ENCODE data around the gene MYBPC2.

MYBPC2 gene

DNA sequence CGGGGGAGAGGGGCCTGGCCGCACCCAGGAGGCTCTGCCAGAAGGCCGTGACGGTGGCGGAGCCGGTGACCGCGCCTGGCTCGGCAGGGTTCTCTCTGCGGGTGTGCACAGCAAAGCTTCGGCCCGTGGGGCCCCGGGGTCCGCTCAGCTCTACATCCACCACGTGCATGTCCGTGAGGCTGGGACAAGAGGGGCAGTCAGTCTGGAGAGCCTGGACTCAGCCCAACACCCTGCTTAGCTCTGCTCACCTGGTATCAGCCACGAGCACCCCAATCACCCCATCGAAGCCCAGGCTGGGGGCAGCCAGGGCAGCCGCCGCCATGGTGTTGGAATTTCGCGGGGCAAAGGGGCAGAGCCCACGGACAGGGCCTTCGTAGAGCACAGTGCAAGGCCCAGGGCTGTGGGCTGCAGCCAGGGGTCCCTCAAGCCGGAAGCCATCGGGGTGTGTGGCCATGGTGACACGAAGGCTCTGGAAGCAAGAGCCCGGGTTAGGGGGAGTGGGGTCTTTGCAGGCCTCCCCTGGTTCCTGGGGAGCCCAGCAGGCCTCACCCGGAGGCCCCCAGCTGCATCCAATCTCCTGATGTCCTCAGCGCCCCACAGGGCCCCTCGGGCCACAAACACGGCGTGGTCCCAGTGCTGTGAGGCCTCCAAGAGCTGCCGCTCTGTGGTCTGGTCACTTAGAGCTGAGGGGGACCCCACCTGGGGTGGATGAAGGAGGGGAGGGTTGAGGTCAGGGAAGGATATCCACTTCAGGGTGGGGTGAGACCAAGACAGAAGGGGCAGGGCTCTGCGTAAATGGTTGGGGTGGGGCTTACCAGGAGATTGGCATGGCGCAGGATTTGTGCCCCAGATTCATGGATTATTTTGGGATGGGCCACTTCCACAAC, 79.7 kb downstream of the MYBPC2 start:
- Histone ChIP-seq H3K4me3 (ENCODE audit: low read length) (no peak overlapping the region), H3K9ac (ENCODE audit: low read depth, low read length) (no peak overlapping the region), H3K27me3 (ENCODE audit: insufficient read depth, low read length) (peaks cover 5% of the 10 kb centered on the region; the same call in 1 of the 2 replicates), H3K9me3 (ENCODE audit: insufficient read depth, low read depth, low read length) (peaks cover 10% of the 10 kb centered on the region; the same call in 1 of the 2 replicates), H3K4me1 (ENCODE audit: insufficient read depth, low read length) (no peaks in the 10 kb centered on the region), H3K27ac (ENCODE audit: low read length) (no peak overlapping the region), H3K36me3 (ENCODE audit: insufficient read depth, low read depth, low read length) (no peaks in the 10 kb centered on the region)

- no peak overlapping the region for H3K9ac ChIP-seq (ENCODE audit: low read depth, low read length)
- no peaks in the 10 kb centered on the region for H3K36me3 ChIP-seq (ENCODE audit: insufficient read depth, low read depth, low read length)
- 0 out of 2 replicates have a peak, but pooled peaks cover under 1% of the 10 kb centered on the region for H3K27me3 ChIP-seq (ENCODE audit: insufficient read depth, low read length)
- H3K27ac ChIP-seq (ENCODE audit: low read length): no peak overlapping the region
- no peaks in the 10 kb centered on the region for H3K4me1 ChIP-seq (ENCODE audit: insufficient read depth, low read length)
- H3K4me3 ChIP-seq (ENCODE audit: low read length): no peak overlapping the region
- peaks cover 10% of the 10 kb centered on the region; the same call in 1 of the 2 replicates for H3K9me3 ChIP-seq (ENCODE audit: insufficient read depth, low read depth, low read length)
Measured at GRCh38 chr19:50512999-50513745, 80.5 kb downstream of the MYBPC2 start.

GRCh38 chr19:50513746-50514345, 81.2 kb downstream of the MYBPC2 start, which contains the start of gene ASPDH:
TSS of gene ASPDH (minus strand) at chr19:50513913. CDS start at chr19:50513823, 90 bp downstream.
- Histone ChIP-seq H3K4me3 (ENCODE audit: low read length) (no peak within 1 kb of the TSS), H3K36me3 (ENCODE audit: insufficient read depth, low read depth, low read length) (no peaks in the 10 kb centered on the region), H3K9me3 (ENCODE audit: insufficient read depth, low read depth, low read length) (peaks cover 8% of the 10 kb centered on the region), H3K27me3 (ENCODE audit: insufficient read depth, low read length) (no peaks in the 10 kb centered on the region), H3K9ac (ENCODE audit: low read depth, low read length) (no peak within 1 kb of the TSS), H3K4me1 (ENCODE audit: insufficient read depth, low read length) (no peaks in the 10 kb centered on the region), H3K27ac (ENCODE audit: low read length) (no peak within 1 kb of the TSS)

DNA sequence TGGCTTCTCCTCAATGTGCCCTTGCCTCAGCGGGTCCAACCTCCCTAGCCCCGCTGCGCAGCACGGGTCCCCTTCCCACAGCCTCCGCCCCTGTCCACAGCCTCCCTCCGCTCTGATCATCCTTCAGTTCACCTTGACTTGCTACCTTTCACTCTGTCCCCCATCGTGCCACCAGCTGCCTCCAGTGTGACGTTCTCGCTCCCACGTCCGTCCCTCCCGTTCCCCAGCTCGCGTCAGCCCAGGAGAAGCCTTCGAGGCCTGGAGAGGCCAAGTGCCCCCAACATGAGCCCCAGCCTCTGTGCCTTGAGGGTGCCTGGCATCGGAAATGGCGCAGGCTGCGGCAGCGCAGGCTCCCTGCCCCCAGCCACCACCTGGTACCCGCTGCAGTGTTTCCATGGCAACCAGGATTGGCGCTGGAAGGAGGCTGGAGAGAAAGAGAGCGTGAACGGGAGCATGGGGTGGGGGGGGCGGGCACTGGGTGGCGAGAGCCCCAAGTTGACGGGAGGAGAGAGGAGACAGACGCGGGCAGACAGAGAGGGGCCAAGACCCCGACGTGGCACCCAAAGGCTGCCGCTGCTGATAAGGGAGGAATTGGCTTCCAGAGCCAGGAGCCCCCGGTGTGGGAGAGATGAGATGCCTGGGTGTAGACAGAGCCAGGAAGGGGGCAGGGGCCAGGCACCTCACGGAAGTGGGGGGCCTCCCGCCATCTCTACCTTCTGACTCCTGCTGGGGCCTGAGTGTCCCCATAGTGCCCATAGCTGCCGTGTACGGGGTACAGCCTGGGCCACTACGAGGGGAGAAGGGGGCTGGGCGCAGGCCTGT, 81.9 kb downstream of the MYBPC2 start:
- H3K9me3 ChIP-seq (ENCODE audit: insufficient read depth, low read depth, low read length): peaks cover 14% of the 10 kb centered on the region
- no peak overlapping the region for H3K4me3 ChIP-seq (ENCODE audit: low read length)
- H3K27ac ChIP-seq (ENCODE audit: low read length): no peak overlapping the region
- no peaks in the 10 kb centered on the region for H3K27me3 ChIP-seq (ENCODE audit: insufficient read depth, low read length)
- H3K4me1 ChIP-seq (ENCODE audit: insufficient read depth, low read length): no peaks in the 10 kb centered on the region
- no peaks in the 10 kb centered on the region for H3K36me3 ChIP-seq (ENCODE audit: insufficient read depth, low read depth, low read length)
- H3K9ac ChIP-seq (ENCODE audit: low read depth, low read length): no peak overlapping the region

GRCh38 chr19:50515168-50515561, 82.5 kb downstream of the MYBPC2 start:
- Histone ChIP-seq H3K4me3 (ENCODE audit: low read length) (no peak overlapping the region), H3K4me1 (ENCODE audit: insufficient read depth, low read length) (no peaks in the 10 kb centered on the region), H3K27ac (ENCODE audit: low read length) (no peak overlapping the region), H3K9ac (ENCODE audit: low read depth, low read length) (no peak overlapping the region), H3K27me3 (ENCODE audit: insufficient read depth, low read length) (no peaks in the 10 kb centered on the region), H3K36me3 (ENCODE audit: insufficient read depth, low read depth, low read length) (no peaks in the 10 kb centered on the region), H3K9me3 (ENCODE audit: insufficient read depth, low read depth, low read length) (peaks cover 18% of the 10 kb centered on the region)

All from iPS-20b (cell line).